NCI-H1694 (cell line): Measurements from ENCODE around the gene CRY2.
"Not testable (repeated sequence)": the region's sequence is repeated elsewhere in the genome, so short reads cannot be mapped to it uniquely, and the experiment has no call there.

Experiments used
- DNase-seq: peaks from one replicate; lab custom pipeline; 2025; lab: John Stamatoyannopoulos, UW

CRY2 gene

DNA sequence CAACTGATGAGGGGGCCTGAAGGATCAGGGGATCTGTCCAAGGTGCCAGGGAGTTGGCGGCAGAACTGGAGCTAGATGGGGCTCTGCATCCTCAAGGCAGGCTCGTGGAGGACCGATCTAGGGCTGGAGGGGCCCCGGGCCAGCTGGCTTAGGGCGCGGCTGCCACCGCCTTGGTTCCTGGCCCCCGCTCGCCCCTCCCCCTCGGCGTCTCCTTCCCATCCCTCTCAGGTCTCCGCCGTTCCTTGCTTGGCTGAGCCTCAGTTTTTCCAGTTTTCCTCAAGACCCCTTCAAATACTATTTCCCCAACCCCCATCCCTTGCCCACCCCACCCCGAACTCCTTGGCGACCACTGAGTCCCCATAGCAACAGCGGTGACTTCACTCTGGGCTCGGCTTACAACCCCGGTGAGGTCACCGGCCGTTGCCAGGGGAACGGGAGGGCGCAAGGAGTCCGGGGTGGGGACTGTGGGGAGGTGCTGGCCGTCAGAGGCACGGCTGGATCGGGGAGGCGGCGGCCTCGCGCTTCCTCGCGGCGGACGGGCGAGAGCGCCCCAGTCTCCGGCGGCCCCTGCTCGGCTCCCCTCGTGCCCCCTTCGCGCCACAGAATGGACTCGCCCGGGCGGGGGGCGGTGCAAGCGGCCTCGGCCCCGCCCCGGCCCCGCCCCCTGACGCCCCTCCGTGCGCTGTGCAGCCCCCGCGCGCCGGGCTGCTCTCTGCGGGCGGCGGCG is 52.3 kb downstream of the CRY2 start:
- DNase-seq: no peak

DNA sequence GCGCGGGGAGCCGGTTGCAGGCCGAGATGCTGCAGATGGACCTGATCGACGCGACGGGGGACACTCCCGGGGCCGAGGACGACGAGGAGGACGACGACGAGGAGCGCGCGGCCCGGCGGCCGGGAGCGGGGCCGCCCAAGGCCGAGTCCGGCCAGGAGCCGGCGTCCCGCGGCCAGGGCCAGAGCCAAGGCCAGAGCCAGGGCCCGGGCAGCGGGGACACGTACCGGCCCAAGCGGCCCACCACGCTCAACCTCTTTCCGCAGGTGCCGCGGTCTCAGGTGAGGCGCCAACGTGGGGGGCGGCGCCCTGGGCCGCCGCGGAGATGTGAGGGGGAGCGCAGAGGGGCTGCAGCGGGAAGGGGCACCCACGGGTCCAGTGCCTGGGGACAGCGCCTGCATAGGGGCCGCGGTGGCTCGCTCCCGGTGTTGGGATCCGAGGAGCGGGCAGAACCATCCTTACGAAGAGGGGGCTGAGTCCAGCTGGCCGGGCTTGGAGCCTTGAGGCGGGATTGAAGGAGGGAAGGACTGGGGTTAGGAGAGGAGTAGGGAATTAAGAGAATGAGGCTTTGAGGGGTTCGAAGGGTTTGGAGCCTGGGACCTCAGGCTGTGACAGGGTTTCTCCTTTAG is 53.0 kb downstream of the CRY2 start:
- DNase-seq: not testable (repeated sequence)

DNA sequence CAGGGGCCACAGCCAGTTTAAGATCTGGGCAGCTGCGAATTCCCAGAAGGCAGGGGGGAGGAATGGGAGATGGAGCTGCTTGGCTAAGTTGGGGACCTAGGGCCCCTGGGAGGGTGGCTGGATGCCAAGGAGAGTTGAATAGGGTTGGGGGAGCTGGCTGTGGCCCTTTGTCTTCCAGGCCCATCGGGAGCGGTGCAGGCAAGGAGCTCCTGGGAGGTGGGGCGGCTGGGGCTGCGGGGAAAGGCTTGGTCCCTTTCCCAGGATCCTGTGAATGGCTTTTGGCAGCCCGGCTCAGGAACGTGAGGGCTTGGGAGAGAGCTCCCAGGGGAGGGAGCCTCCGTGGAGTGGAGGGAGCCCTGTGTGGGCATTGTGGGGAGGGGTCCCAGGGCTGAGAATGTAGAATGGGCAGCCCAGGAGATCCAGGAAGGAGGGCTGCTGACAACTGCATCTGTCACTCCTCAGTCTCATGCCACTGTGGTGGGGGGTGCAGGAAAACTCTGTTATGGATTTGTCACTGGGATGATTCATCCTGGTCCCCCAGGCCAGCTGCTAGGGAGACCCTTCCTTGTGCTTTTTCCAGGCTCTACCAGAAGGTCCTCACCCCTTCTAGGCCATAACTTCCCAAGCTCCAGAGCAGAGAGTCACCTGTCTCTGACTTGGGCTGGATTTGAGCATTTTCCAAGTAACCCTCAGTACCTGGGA is 53.8 kb downstream of the CRY2 start:
- no peak for DNase-seq

DNA sequence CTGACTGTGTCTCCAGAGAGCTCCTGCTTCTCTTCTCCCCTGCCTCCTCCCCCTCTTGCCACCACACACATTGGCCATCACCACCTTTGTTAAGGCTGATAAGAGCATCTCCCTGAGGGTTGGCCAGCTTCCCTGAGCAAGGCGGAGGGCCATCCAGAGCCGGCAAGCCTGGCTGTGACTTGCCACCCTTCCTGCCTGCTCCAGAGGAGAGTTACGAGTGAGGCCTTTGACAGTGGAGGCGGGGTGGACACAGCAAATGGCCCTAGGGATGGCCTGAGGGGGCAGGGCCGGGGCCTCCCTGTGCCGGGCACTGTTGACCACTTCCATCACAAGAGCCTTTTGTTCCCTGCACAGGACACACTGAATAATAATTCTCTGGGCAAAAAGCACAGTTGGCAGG is 54.4 kb downstream of the CRY2 start:
- no peak for DNase-seq

DNA sequence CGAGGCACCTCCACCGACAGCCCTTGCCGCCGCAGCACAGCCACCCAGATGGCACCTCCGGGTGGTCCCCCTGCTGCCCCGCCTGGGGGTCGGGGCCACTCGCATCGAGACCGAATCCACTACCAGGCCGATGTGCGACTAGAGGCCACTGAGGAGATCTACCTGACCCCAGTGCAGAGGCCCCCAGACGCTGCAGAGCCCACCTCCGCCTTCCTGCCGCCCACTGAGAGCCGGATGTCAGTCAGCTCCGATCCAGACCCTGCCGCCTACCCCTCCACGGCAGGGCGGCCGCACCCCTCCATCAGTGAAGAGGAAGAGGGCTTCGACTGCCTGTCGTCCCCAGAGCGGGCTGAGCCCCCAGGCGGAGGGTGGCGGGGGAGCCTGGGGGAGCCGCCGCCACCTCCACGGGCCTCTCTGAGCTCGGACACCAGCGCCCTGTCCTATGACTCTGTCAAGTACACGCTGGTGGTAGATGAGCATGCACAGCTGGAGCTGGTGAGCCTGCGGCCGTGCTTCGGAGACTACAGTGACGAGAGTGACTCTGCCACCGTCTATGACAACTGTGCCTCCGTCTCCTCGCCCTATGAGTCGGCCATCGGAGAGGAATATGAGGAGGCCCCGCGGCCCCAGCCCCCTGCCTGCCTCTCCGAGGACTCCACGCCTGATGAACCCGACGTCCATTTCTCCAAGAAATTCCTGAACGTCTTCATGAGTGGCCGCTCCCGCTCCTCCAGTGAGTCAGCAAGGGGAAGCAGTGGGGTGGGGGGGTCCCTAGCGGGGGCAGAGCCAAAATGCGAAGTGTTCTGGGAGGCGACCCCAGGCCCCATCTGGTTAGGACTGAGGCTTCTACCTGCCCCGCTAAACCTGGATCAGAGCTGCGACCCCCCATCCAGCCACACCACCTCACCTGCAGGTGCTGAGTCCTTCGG is 55.4 kb downstream of the CRY2 start:
- no peak for DNase-seq

DNA sequence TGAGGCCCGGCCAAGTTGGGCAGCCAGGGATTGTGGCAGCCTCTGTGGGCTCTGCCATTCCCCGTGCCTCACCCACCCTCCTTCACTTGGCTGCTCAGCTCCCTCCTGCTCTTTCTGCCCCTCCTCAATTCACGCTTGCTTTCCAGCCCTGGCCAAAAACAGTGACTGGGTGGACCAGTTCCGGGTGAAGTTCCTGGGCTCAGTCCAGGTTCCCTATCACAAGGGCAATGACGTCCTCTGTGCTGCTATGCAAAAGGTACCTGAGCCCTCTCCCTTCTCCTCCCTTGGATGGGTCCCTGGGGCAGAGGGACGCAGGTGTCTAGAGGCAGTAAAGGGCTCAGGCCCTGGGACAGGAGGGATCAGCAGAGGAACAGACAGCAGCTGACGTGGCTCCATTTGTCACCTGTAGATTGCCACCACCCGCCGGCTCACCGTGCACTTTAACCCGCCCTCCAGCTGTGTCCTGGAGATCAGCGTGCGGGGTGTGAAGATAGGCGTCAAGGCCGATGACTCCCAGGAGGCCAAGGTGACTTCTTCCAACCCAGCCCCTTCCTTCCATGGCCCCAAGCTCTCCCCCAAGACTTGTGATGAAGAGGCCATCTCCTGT is 57.1 kb downstream of the CRY2 start:
- DNase-seq: no peak

DNA sequence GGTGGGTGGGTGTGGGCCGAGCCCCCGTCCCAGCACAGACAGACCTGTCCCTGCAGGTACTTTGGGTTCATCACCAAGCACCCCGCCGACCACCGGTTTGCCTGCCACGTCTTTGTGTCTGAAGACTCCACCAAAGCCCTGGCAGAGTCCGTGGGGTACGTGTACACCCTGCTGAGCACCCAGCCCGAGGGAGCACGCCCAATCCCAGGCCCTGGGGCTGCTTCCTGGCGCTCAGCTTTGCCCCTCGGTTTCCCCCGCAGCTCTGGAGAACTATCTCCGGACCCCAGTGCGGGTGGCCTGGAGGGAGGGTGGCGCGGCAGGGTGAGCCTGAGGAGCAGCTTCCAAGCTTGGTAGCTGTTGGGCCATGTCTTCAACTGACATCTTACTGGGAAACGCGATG is 57.8 kb downstream of the CRY2 start:
- DNase-seq: no peak

DNA sequence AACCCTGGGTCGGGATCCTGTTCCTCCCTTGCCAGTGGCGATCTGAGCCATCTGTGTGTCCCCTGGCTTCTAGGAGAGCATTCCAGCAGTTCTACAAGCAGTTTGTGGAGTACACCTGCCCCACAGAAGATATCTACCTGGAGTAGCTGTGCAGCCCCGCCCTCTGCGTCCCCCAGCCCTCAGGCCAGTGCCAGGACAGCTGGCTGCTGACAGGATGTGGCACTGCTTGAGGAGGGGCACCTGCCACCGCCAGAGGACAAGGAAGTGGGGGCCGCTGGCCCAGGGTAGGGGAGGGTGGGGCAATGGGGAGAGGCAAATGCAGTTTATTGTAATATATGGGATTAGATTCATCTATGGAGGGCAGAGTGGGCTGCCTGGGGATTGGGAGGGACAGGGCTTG is 58.3 kb downstream of the CRY2 start:
- not testable (repeated sequence) for DNase-seq

DNA sequence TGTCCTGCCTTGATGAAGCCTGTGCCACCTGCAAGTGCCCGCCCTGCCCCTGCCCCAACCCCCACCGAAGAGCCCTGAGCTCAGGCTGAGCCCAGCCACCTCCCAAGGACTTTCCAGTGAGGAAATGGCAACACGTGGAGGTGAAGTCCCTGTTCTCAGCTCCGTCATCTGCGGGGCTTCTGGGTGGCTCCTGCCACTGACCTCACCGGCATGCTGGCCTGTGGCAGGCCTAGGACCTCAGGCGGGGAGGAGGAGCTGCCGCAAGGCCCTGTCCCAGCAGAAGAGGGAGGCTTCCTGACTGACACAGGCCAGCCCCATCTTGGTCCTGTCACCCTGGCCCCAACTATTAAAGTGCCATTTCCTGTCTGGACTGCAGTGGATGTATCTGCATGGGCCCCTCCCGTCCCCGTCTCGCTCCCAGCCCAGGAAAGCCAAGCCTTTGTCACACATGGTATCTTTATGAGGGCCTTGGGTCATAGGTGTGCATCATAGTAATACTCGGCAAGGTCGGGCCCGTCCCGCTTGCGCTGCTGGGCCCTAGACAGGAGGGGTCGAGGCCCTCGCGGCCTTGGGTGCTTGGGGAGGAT is 58.9 kb downstream of the CRY2 start:
- no peak for DNase-seq

DNA sequence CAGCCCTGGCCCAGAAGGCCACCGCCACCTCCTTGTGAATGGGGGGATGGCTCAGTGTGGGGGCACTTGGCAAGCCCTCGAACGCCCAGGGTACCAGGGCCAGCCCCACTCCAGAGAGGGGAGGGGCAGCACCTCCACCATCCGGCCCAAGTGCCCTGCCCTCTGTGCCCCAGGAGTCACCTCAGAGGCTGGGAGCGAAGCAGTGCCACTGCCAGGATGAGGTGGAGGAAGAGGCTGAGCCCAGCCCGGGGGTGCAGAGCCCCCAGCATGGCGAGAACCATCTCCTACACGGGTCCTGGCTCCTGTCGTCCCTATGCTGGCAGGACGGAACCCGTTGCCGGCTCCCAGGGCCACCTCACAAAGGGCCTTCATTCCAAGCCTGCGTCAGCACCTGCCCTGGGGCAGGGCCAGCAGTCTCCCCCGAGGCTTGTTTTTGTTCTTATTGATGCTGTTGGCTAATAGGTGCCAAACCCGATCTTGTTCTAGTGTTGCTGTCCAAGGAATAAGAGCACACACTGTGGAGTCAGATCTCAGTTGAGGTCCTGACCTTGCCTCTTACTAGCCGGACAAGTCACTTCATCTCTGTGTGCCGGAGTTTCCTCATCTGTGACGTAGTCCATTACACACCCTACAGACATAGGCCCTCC is 59.8 kb downstream of the CRY2 start, which contains the start of gene FREY1:
Gene FREY1, minus strand, starts transcription at position 307 of the 647 bp plus-strand sequence. Its CDS starts 26 bp downstream, at position 281.
- DNase-seq: no peak

DNA sequence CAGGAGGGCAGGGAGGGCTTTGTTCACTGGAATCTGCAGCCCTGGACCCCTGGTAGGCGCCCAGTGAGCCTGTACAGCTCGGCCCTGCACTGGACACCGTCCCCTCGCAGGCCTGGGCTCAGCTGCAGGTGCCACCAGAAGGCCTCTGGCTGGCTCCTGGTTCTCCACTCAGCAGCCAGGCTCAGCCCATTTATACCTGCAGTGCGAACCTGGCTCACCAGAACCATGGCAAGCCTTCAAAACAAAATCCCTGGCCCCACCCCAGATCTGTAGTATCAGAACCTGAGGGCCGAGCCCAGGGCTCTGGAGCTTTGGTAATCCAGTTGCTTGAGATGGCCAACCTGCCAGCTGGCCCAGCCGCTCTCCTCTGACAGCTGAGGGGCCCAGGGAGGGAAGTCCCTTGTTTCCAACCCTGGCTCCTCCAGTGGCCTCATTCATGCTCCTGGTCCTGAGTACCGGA is 60.7 kb downstream of the CRY2 start:
- DNase-seq: no peak

DNA sequence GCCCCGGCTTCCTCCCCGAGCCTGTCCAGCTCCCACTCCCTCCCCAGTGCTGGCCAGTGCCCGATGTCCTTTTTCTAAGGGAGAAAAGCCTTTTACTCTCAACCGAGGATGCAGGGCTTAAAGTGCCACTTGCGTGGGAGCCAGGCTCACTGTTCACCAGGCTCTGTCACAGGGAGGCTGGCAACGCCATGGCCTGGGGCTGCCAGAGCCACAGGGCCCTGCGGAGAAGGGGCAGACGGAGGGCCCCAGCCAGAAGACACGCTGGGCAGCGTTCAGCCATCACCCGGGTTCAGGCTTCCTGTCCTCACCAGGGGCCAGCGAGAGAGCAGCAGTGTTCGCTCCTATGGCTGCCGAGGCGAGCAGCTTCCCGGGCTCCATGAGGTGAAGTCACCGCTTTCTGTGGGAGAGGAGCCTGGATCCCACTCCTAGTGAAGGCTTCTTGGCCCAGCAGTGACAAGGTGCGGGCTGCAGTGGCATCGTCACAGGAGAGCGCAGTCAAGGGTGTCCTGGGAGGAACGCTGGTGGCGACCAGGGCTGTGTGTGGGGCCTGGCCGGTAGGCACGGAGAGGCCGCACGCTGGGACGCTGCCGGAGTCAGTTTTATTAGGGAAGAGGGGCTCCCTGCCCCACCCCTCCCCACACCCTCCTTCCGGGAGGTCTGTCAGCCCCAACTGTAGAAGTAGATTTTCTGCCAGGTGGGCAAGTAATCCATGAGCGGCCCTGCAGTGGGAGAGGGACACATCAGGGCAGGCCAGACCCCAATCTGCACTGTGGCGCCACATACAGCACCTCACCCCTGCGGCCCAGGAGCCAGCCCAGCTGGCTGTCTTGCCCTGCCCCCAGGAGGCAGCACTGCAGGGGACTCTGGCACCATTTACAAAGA is 62.6 kb downstream of the CRY2 start:
- DNase-seq: no peak

DNA sequence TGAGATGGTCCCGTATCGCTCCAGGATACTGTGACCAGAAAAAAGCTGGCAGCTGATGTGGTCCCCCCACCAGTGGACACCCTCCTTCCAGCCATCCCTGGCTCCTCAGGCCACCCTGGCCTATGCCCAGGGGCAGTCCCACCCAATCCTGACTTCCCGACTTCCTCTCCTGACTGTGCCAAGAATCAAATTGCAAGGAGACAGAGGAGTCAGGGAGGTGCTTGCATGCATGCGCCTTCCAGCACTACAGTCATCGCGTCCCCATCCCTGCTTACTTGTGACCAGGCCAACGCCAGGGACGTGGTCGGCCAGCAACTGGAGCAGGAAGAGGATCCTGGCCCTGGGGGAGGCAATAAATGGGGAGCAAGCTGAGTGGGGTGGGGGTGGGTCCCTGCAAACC is 63.3 kb downstream of the CRY2 start:
- no peak for DNase-seq

DNA sequence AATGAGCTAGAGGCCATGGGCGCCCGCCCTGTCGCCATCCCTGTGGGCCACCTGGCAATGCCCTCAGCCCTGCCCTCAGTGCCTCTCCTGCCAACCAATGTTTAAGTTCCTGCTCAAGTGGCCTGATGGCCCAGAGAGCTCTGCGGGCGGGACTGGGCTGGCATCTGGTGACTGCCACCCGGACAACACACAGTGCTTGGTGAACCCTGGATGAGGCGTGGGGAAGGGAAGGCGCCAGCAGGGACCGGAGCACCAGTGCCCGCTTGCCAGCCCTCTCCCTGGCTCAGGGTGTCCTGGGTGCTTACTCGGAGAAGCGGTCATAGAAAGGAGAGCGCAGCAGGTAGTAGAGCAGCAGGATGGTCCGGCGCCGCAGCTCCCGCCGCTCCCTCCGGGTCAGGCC is 66.2 kb downstream of the CRY2 start:
- DNase-seq: no peak

DNA sequence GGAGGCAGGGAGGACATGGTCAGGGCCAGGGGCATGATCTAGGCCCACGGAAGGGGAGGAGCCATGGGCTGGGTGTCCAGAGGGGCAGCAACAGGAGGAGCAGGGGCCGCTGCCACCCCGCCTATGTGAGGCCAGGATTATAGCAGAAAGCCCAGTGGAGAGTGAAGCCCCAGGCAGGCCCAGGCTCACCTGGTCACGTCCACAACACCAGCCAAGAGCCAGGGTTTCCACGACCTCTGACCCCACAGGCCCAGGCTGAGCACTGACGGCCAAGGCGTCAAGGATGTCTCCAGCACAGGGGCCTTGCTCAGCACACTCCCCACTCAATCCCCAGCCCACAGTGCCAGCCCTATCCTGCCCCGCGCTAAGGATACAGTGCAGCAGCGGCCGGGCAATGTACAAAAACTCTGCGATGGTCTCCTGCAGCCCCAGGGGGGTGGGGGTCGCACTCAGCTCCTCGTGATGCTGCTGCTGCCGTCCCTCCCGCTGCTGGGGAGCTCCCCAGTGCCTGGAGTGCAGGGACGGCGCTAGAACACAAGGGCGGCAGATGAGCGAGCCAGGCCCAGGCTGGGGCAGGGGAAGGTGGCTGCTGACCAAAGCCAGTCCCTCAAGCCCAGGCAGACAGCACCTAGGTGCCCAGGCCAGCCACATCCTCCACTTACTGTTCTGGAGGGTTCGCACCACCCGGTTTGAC is 66.8 kb downstream of the CRY2 start:
- no peak for DNase-seq

DNA sequence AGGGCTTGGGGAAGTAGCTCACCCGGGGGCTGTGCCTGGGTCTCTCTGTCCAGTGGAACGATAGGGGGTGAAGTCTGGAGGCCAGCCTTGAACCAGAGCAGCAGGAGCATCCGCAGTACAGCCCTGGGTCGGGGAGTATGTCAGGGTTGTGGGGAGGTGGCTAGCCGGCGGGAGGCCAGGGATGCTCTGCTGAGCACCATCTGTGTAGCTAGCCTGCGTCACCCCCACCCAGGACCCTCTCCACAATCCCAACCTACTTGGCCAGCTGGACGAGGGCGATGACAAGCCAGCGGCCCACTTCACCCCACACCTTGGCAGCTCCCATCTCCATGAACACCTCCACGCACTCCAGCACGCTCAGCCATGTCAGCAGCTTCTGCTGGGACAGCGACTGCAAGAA is 68.2 kb downstream of the CRY2 start:
- DNase-seq: no peak

DNA sequence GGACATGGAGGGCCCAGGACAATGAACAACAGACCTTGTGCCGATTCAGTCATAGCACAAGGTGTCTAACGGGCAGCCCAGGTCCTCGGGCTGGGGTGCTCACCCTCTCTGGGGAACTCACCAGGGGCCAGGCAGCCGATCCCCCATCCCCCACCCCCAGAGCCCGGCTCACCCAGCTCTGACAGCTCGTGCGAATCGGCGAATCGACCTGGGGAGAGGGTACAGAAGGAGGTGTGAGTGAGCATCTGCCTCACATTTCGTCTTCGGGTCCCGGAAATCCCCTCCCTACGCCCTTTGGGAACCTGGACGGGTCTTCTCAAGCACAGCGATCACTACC is 70.0 kb downstream of the CRY2 start:
- no peak for DNase-seq

DNA sequence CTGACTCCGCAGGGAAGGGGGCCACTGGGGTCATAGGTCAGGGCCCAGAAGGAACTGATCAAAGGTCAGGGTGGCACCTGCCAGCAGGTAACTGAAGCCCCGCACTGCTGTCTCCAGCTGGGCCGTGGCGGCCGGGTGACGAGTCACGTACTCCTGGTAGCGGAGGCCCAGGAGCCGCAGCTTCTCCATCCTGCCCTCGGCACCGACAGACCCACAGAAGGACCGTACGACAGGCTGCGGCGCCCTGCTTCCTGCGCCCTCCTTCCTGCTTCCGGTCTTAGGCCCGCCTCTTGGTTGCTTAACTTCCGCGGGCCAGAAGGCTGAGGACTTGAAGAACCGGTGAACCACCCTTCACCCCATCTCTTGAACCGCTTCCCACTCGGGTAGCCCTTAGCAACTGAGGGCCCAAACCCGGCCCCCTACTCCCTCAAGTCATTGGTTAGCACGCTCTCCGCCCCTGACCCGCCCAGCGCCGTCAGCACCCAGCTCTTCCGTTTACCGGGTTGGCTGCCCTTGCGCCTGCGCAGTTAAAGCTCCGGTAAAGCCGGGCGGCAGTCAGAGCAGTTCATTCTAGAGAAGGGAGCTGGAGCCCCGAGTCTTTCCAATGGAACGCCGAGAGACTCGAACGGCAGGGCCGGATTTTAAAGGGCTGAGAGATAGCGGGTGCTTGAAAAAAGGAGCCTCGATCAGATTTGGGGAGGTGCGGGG is 70.5 kb downstream of the CRY2 start, which contains the start of gene PEX16:
Gene PEX16, minus strand, starts transcription at position 255 of the 708 bp plus-strand sequence. Its CDS starts 66 bp downstream, at position 189.
- peak; percentile 93 for DNase-seq
